A549 (cell line): ENCODE results near the gene NFKBIZ. TPM values are rescaled to one million over a fixed set of nuclear protein-coding genes. Genes with fewer than 3 reads are reported as not detected.

Experiments
- polyA plus RNA-seq, 4 experiments: library from polyadenylated mRNA; depleted of rRNA in 3 of 4; stranded (reverse); fragments of >200 nt; fragmentation: RNase III in 1 of 4; extraction: RNeasy Plus Mini Kit Qiagen cat#74134 plus additional on column Dnase treatment in 1 of 4; gene quantifications; 2 replicates in 3 of 4; 3 replicates in 1 of 4; pipeline ENCODE4 v1.2.3, GENCODE V29; 2011 to 2017

NFKBIZ gene
- polyA plus RNA-seq, 2 of the 4 experiments (the other 2 are of a cell fraction) = 19.8 to 36.1 TPM

Other genes with a start within 250 kb of the NFKBIZ start
- 18.8 and 24.3 TPM in 2 replicates for gene ZBTB11, start 172.4 kb upstream of the NFKBIZ start, polyA plus RNA-seq (2011; rRNA removed)
- gene ZBTB11, start 172.4 kb upstream of the NFKBIZ start, polyA plus RNA-seq (2017; fragmentation: RNase III; extraction: RNeasy Plus Mini Kit Qiagen cat#74134 plus additional on column Dnase treatment) = 11.3 to 12.0 TPM (median 11.6 TPM) in 3 replicates
- gene RPL24, start 162.8 kb upstream of the NFKBIZ start, polyA plus RNA-seq (2011; rRNA removed) = 1,426 and 1,646 TPM in 2 replicates
- gene RPL24, start 162.8 kb upstream of the NFKBIZ start, polyA plus RNA-seq (2017; fragmentation: RNase III; extraction: RNeasy Plus Mini Kit Qiagen cat#74134 plus additional on column Dnase treatment) = 1,830 to 2,100 TPM (median 1,839 TPM) in 3 replicates
- 4.0 and 6.7 TPM in 2 replicates for gene CEP97, start 124.9 kb upstream of the NFKBIZ start, polyA plus RNA-seq (2011; rRNA removed)
- gene CEP97, start 124.9 kb upstream of the NFKBIZ start, polyA plus RNA-seq (2017; fragmentation: RNase III; extraction: RNeasy Plus Mini Kit Qiagen cat#74134 plus additional on column Dnase treatment) = 4.6 to 5.2 TPM (median 5.1 TPM) in 3 replicates
- gene NXPE3, start 70.3 kb upstream of the NFKBIZ start, polyA plus RNA-seq (2011; rRNA removed) = 49.5 and 52.5 TPM in 2 replicates
- gene NXPE3, start 70.3 kb upstream of the NFKBIZ start, polyA plus RNA-seq (2017; fragmentation: RNase III; extraction: RNeasy Plus Mini Kit Qiagen cat#74134 plus additional on column Dnase treatment) = 43.4 to 48.6 TPM (median 44.1 TPM) in 3 replicates